ENCODE results near the gene CAMK2D. TPM values are rescaled to one million over a fixed set of nuclear protein-coding genes. Genes with fewer than 3 reads are reported as not detected.

Gene CAMK2D
- total RNA-seq, 1 experiment from 2014 or later = 165 TPM

DNA sequence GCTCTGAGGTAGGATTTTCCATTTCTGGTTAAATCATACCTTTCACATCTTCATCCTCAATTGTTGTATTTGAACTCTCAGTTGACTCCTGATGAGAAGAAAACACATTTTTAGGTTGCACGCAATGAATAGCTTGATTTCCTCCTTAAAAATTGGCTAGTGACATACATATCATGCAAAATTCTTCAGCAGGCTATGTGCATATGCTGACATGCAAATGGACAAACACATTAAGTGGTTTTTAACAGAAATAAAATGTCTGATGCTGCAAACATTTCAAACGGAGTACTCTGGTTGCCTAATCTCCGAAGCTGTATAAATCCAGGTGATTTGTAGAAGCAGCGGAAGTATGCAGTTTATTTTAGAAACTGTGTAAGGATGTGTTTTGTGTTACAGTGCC, 261.1 kb downstream of the CAMK2D start:
- H3K9ac ChIP-seq (ENCODE audit: low read length) = no peak overlapping the region
- H3K36me3 ChIP-seq (ENCODE audit: insufficient read depth, low read length) = peaks cover 83% of the 10 kb centered on the region
- no peak overlapping the region for H3K4me2 ChIP-seq (ENCODE audit: low read depth, low read length, poor library complexity, severe bottlenecking)

DNA sequence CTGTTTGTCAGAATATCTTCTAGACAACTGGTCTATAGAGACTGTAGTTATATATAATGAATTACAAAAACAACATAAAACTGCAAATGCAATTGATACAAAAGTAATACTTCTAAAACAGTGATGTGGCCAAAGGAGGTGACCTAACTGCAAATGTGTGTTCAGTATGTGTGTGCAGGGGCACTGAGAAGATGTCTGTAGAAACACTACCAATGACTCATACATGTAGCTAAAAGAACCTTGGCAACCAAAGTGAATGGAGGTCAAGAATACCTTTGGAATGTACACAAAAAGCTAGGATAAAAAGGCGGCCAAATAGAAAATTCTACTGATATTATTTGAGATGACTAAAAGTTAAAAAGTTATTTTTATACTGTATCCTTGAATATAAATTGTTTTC, 261.8 kb downstream of the CAMK2D start:
- no peak overlapping the region for H3K27ac ChIP-seq (ENCODE audit: low read length)
- H3K4me3 ChIP-seq (ENCODE audit: low read length) = no peak overlapping the region
- H3K9me3 ChIP-seq (ENCODE audit: low read length) = no peaks in the 10 kb centered on the region
- H3K79me2 ChIP-seq (ENCODE audit: low read length) = peaks cover 7% of the 10 kb centered on the region; the same call in 1 of the 2 replicates
- no peak overlapping the region for H2AFZ ChIP-seq (ENCODE audit: low read length)
- no peaks in the 10 kb centered on the region for H3K27me3 ChIP-seq (ENCODE audit: low read length)
- H4K20me1 ChIP-seq (ENCODE audit: insufficient read depth, low read depth, low read length) = no peaks in the 10 kb centered on the region
- H3K9ac ChIP-seq (ENCODE audit: low read length) = no peak overlapping the region
- DNase-seq = no peak
- H3K9me2 ChIP-seq (replicated peaks; ENCODE audit: insufficient read depth, low read length) = no peaks in the 10 kb centered on the region; the same call in 1 of the 2 replicates
- peaks cover 81% of the 10 kb centered on the region for H3K36me3 ChIP-seq (ENCODE audit: insufficient read depth, low read length)
- no peak overlapping the region for H3K4me2 ChIP-seq (ENCODE audit: low read depth, low read length, poor library complexity, severe bottlenecking)
- H3K4me1 ChIP-seq (ENCODE audit: low read length) = no peaks in the 10 kb centered on the region

More for the DNA sequence above, 261.1 kb downstream of the CAMK2D start:
- Histone ChIP-seq H2AFZ (ENCODE audit: low read length) (no peak overlapping the region), H3K79me2 (ENCODE audit: low read length) (peaks cover 7% of the 10 kb centered on the region; the same call in 1 of the 2 replicates), H3K4me3 (ENCODE audit: low read length) (no peak overlapping the region), H3K27ac (ENCODE audit: low read length) (no peak overlapping the region), H3K4me1 (ENCODE audit: low read length) (no peaks in the 10 kb centered on the region), H3K9me2 (replicated peaks; ENCODE audit: insufficient read depth, low read length) (no peaks in the 10 kb centered on the region; the same call in 1 of the 2 replicates), H4K20me1 (ENCODE audit: insufficient read depth, low read depth, low read length) (no peaks in the 10 kb centered on the region), H3K9me3 (ENCODE audit: low read length) (no peaks in the 10 kb centered on the region), H3K27me3 (ENCODE audit: low read length) (no peaks in the 10 kb centered on the region)
- DNase-seq = no peak

DNA sequence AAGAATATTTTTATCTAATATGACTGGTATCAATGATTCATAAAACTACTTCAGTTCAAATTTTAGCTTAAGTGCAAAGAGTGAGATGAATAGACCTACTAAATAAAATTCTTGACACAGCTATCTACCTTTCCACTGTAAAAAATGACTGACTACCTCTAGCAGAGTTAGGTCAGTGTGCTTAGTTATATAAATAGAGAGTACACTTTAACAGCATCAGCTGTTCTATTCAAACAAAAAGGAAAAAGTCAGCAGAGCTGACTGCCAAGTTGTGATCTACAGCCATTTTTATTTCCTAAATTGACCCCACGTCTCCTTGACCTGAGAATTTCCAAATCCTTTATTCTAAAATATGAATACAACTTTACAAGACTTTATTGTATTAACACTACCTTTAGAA, 262.4 kb downstream of the CAMK2D start:
- H2AFZ ChIP-seq (ENCODE audit: low read length) = no peak overlapping the region
- H3K4me1 ChIP-seq (ENCODE audit: low read length) = no peaks in the 10 kb centered on the region
- H3K9me2 ChIP-seq (replicated peaks; ENCODE audit: insufficient read depth, low read length) = no peaks in the 10 kb centered on the region; the same call in 1 of the 2 replicates
- no peak for DNase-seq
- no peaks in the 10 kb centered on the region for H4K20me1 ChIP-seq (ENCODE audit: insufficient read depth, low read depth, low read length)
- peaks cover 7% of the 10 kb centered on the region; the same call in 1 of the 2 replicates for H3K79me2 ChIP-seq (ENCODE audit: low read length)
- no peaks in the 10 kb centered on the region for H3K27me3 ChIP-seq (ENCODE audit: low read length)
- peaks cover 76% of the 10 kb centered on the region for H3K36me3 ChIP-seq (ENCODE audit: insufficient read depth, low read length)
- no peaks in the 10 kb centered on the region for H3K9me3 ChIP-seq (ENCODE audit: low read length)
- H3K4me2 ChIP-seq (ENCODE audit: low read depth, low read length, poor library complexity, severe bottlenecking) = no peak overlapping the region
- no peak overlapping the region for H3K27ac ChIP-seq (ENCODE audit: low read length)
- H3K9ac ChIP-seq (ENCODE audit: low read length) = no peak overlapping the region
- no peak overlapping the region for H3K4me3 ChIP-seq (ENCODE audit: low read length)

DNA sequence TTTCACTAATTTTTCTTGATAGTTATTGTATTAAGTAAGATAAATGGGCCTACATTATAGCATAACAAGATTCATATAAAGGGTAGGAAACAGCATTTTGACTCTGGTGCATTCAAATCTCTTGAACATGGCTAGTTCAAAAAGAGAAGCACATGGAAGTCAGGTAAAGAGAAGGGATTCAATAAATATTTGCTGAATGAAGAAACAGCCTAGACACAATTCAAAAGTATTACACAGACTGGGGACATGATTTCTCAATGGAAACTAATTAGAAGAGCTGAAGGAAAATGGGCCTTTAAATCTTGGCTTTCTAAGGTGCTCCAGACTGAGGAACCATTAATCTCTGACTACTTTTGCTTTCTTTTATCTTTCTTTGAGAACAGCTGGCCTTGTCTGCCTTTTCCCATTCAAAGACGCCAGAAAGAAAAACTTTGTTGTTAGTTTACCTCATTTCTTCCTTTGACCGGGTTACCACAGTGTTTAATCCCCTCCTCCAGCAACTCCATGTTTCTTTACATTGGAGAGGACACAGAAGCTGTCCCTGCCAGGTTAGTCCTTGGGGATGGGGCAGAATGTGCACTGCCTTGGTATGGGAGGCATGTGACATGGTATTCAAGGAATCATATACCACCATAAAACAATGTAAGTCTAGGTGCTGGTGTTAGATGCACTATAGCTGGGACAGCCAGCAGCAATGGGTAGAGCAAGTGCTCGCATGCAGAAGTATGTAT, 264.2 kb downstream of the CAMK2D start:
- Histone ChIP-seq H3K36me3 (ENCODE audit: insufficient read depth, low read length) (peaks cover 61% of the 10 kb centered on the region), H4K20me1 (ENCODE audit: insufficient read depth, low read depth, low read length) (no peaks in the 10 kb centered on the region)

DNA sequence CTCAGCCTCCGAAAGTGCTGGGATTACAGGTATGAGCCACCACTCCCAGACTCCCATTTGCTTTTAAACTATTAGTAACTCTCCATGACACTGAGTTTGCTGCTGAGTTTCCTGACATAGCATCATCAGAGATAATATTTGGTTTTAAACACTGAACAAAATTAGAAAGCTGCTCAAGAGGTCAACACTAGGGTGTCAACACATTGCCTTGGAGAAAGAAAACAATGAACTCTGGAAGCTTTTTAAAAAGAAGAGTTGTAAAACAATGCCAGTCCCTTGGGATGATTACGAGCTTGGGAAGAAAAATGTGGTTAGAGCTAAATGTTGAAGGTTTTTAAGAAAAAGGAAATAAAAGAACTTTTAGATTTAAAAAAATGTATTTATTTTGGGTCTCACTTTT, 264.8 kb downstream of the CAMK2D start:
- Histone ChIP-seq H3K4me1 (ENCODE audit: low read length) (no peaks in the 10 kb centered on the region), H3K4me3 (ENCODE audit: low read length) (no peak overlapping the region), H3K9ac (ENCODE audit: low read length) (no peak overlapping the region), H4K20me1 (ENCODE audit: insufficient read depth, low read depth, low read length) (no peaks in the 10 kb centered on the region), H3K79me2 (ENCODE audit: low read length) (peaks cover 6% of the 10 kb centered on the region; the same call in 1 of the 2 replicates), H3K27ac (ENCODE audit: low read length) (no peak overlapping the region), H2AFZ (ENCODE audit: low read length) (no peak overlapping the region), H3K9me2 (replicated peaks; ENCODE audit: insufficient read depth, low read length) (no peaks in the 10 kb centered on the region; the same call in 1 of the 2 replicates), H3K27me3 (ENCODE audit: low read length) (no peaks in the 10 kb centered on the region), H3K4me2 (ENCODE audit: low read depth, low read length, poor library complexity, severe bottlenecking) (no peak overlapping the region), H3K36me3 (ENCODE audit: insufficient read depth, low read length) (peaks cover 55% of the 10 kb centered on the region), H3K9me3 (ENCODE audit: low read length) (no peaks in the 10 kb centered on the region)
- no peak for DNase-seq

More for the DNA sequence above, 264.2 kb downstream of the CAMK2D start:
- Histone ChIP-seq H3K9me2 (replicated peaks; ENCODE audit: insufficient read depth, low read length) (no peaks in the 10 kb centered on the region; the same call in 1 of the 2 replicates), H3K4me1 (ENCODE audit: low read length) (no peaks in the 10 kb centered on the region), H3K79me2 (ENCODE audit: low read length) (peaks cover 7% of the 10 kb centered on the region; the same call in 1 of the 2 replicates), H2AFZ (ENCODE audit: low read length) (no peak overlapping the region), H3K27ac (ENCODE audit: low read length) (no peak overlapping the region), H3K9ac (ENCODE audit: low read length) (no peak overlapping the region), H3K4me3 (ENCODE audit: low read length) (no peak overlapping the region), H3K4me2 (ENCODE audit: low read depth, low read length, poor library complexity, severe bottlenecking) (no peak overlapping the region), H3K27me3 (ENCODE audit: low read length) (no peaks in the 10 kb centered on the region), H3K9me3 (ENCODE audit: low read length) (no peaks in the 10 kb centered on the region)
- DNase-seq = no peak

DNA sequence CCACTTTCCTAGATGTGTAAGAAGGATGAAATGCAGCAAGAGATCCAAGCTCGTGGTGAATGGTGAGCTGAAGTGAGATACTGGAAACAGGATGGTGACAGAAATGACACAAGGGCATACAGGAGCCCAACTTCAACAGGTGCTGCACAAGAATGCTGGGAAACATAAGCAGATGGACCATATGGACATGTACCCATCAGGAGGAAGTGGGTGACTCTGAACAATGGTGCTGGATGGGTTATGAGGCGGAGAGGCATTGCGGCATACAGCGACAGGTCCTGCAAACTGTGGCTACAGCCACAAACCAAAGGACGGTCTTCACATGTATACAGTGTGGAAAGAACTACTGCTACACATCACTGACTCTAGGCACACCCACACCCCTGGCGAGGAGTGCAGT, 265.7 kb downstream of the CAMK2D start:
- Histone ChIP-seq H3K27ac (ENCODE audit: low read length) (no peak overlapping the region), H3K36me3 (ENCODE audit: insufficient read depth, low read length) (peaks cover 50% of the 10 kb centered on the region), H3K9me3 (ENCODE audit: low read length) (no peaks in the 10 kb centered on the region), H2AFZ (ENCODE audit: low read length) (no peak overlapping the region), H3K9me2 (replicated peaks; ENCODE audit: insufficient read depth, low read length) (no peaks in the 10 kb centered on the region; the same call in 1 of the 2 replicates), H3K27me3 (ENCODE audit: low read length) (no peaks in the 10 kb centered on the region), H3K4me3 (ENCODE audit: low read length) (no peak overlapping the region), H3K9ac (ENCODE audit: low read length) (no peak overlapping the region), H4K20me1 (ENCODE audit: insufficient read depth, low read depth, low read length) (no peaks in the 10 kb centered on the region), H3K79me2 (ENCODE audit: low read length) (0 out of 2 replicates have a peak, but pooled peaks cover 5% of the 10 kb centered on the region), H3K4me2 (ENCODE audit: low read depth, low read length, poor library complexity, severe bottlenecking) (no peak overlapping the region), H3K4me1 (ENCODE audit: low read length) (no peaks in the 10 kb centered on the region)
- DNase-seq = no peak

DNA sequence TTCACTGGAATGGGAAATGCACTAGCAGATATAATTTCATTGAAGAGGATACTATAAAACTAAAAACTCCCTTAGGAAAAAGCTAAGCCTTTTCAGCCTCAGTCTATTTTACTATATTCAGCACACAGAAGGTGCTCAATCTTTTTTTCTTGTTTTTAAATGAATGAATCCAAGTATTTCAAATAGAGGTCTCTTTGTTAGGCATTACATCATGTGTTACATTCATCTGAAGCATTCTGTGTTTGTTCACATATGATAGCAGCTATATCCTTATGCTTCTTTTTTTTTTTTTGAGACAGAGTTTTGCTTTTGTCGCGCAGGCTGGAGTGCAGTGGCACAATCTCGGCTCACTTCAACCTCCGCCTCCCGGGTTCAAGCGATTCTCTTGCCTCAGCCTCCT, 278.4 kb downstream of the CAMK2D start:
- Histone ChIP-seq H3K4me1 (ENCODE audit: low read length) (no peaks in the 10 kb centered on the region), H2AFZ (ENCODE audit: low read length) (no peak overlapping the region), H3K27ac (ENCODE audit: low read length) (no peak overlapping the region), H3K4me3 (ENCODE audit: low read length) (no peak overlapping the region), H3K9me2 (replicated peaks; ENCODE audit: insufficient read depth, low read length) (no peaks in the 10 kb centered on the region), H3K4me2 (ENCODE audit: low read depth, low read length, poor library complexity, severe bottlenecking) (no peak overlapping the region), H3K27me3 (ENCODE audit: low read length) (no peaks in the 10 kb centered on the region), H4K20me1 (ENCODE audit: insufficient read depth, low read depth, low read length) (no peaks in the 10 kb centered on the region), H3K9ac (ENCODE audit: low read length) (no peak overlapping the region), H3K9me3 (ENCODE audit: low read length) (no peaks in the 10 kb centered on the region), H3K79me2 (ENCODE audit: low read length) (no peaks in the 10 kb centered on the region), H3K36me3 (ENCODE audit: insufficient read depth, low read length) (peaks cover 38% of the 10 kb centered on the region)
- no peak for DNase-seq

DNA sequence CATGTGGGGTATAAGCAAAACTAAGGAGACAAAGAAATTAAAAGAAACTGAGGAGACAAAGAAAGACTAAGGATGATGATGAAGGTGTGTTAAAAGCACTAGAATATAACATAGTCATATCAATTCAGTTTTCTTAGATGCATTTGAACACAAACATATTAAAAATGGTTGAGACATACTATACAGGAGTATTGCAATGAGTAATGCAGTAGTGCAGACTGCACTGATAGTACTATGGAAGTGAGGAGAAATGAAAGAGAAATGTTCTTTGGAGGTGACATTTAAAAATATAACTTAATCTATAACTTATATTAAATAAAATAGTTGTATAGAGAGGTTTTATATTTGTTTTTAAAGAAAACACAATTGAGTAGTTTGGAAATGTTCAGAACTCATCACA, 279.2 kb downstream of the CAMK2D start:
- Histone ChIP-seq H3K4me2 (ENCODE audit: low read depth, low read length, poor library complexity, severe bottlenecking) (no peak overlapping the region), H3K27me3 (ENCODE audit: low read length) (no peaks in the 10 kb centered on the region), H4K20me1 (ENCODE audit: insufficient read depth, low read depth, low read length) (no peaks in the 10 kb centered on the region), H3K79me2 (ENCODE audit: low read length) (no peaks in the 10 kb centered on the region), H3K9me2 (replicated peaks; ENCODE audit: insufficient read depth, low read length) (no peaks in the 10 kb centered on the region), H2AFZ (ENCODE audit: low read length) (no peak overlapping the region), H3K36me3 (ENCODE audit: insufficient read depth, low read length) (peaks cover 42% of the 10 kb centered on the region), H3K9me3 (ENCODE audit: low read length) (no peaks in the 10 kb centered on the region), H3K4me1 (ENCODE audit: low read length) (no peaks in the 10 kb centered on the region), H3K9ac (ENCODE audit: low read length) (no peak overlapping the region), H3K27ac (ENCODE audit: low read length) (no peak overlapping the region), H3K4me3 (ENCODE audit: low read length) (no peak overlapping the region)
- no peak for DNase-seq

Data from Karpas-422 (cell line).